GM19238 (cell line): Measurements from ENCODE around the gene COX5B.
"Not testable (repeated sequence)": the region's sequence is repeated elsewhere in the genome, so short reads cannot be mapped to it uniquely, and the experiment has no call there.

Source experiments
- DNase-seq: peaks from one replicate; pipeline ENCODE4 v3.0.0; 2011; ENCODE audit warnings: low spot score; ENCODE audit not compliant: insufficient read length

COX5B gene, protein sequence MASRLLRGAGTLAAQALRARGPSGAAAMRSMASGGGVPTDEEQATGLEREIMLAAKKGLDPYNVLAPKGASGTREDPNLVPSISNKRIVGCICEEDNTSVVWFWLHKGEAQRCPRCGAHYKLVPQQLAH

GRCh38 chr2:97645695-97646629 is at the start of gene COX5B:
Gene COX5B, plus strand, starts transcription at chr2:97646062. Its CDS starts 25 bp downstream, at chr2:97646087.
- DNase-seq: peak; percentile 98

- not testable (repeated sequence) for DNase-seq
Observed at GRCh38 chr2:97596180-97596579, 49.7 kb upstream of the COX5B start.

DNA sequence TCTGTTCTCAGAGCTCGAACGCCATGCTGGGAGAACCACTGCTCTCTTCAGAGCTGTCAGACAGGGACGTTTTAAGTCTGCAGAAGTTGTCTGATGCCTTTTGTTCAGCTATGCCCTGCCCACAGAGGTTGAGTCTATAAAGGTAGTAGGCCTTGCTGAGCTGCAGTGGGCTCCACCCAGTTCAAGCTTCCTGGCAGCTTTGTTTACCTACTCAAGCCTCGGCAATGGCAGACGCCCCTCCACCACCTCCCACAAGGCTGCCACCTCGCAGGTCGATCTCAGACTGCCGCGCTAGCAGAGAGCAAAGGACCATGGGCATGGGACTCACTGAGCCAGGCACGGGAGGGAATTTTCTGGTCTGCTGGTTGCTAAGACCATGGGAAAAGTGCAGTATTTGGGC is 44.3 kb upstream of the COX5B start:
- DNase-seq: not testable (repeated sequence)

DNA sequence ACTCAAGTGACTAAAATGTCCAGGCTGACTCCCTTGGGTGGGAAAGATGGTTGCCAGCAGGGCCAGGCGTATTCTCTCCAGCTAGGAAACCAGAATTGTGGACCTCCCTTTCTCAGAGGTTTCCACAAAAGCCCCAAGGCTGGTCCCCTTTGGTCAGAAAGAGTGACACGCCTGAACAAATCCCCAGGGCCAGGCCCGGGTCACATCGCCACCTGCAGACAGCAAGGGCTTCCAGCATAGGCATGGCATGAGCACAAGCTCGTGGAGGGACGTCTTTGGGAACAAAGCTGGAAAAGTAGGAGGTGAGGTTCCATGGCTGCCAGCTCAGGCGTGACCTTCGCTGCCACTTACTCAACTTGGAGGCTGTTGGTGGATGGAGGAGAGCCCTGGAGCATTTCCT is 40.8 kb upstream of the COX5B start:
- not testable (repeated sequence) for DNase-seq

GRCh38 chr2:97605524-97606339 is 40.1 kb upstream of the COX5B start:
- not testable (repeated sequence) for DNase-seq

- DNase-seq: not testable (repeated sequence)
Observed at GRCh38 chr2:97608745-97609144, 37.1 kb upstream of the COX5B start.

- DNase-seq: not testable (repeated sequence)
Observed at GRCh38 chr2:97611895-97612294, 34.0 kb upstream of the COX5B start.

DNA sequence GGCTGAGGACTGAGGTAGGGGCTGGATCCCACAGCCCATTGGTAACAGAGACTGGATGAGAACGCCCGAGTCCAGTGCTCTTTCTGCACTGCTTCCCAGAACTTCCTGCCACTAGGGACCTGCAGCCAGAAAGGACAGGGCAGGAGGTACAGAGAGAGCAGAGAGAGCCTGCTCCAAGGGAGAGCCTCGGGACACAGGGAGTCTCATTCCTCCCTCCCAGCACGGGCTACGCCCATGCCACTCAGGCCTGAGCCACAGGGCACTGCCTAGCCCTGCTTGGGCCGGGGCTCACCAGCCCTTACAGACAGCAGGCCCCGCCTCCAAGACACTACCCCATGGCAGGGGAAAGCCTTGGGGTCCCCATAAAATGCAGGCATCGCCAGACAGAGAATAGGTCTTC is 30.1 kb upstream of the COX5B start:
- not testable (repeated sequence) for DNase-seq

DNA sequence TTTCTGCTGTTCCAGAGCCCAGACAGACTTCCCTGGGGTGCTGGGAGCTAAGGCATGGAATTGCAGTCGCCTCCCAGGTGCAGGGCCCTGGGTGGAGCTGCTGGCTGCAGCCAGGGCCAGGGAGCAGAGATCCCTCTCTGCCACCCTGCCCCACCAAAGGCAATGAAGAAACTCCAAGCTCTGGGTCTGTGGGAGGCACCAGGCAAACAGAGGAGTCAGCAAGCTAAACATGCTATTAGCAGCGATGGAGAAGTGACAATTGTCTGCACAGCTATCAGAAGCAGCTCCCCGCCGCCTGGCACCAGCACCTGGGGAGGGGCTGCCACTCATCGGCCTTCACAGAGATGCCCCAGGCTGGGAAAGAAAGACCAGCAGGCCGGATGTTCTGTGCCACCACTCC is 28.0 kb upstream of the COX5B start:
- DNase-seq: no peak

- DNase-seq: not testable (repeated sequence)
Observed at GRCh38 chr2:97618939-97619827, 26.7 kb upstream of the COX5B start.

GRCh38 chr2:97620492-97620891 is 25.4 kb upstream of the COX5B start:
- DNase-seq: not testable (repeated sequence)

DNA sequence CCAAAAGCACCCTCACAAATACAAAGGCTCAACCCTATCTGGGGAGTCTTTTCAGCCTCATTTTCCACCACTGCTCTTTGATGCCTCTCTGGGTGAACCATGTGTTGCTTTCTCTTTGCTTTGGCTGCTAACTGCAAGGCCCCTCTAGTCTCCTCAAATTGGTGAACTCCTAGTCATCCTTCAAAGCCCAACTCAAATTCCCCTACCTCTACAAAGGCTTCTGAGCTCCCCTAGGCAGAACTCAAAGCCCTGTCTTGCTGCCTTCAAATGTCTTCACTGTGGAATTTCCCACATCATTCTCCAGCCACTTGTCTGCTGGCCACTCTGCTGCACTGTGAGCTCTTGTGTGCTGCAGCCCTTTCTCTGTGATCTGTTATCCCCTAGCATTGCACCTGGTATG is 22.9 kb upstream of the COX5B start:
- DNase-seq: not testable (repeated sequence)

- DNase-seq: not testable (repeated sequence)
Observed at GRCh38 chr2:97625354-97626048, 20.4 kb upstream of the COX5B start.

GRCh38 chr2:97626049-97626430 is 19.8 kb upstream of the COX5B start:
- not testable (repeated sequence) for DNase-seq

DNA sequence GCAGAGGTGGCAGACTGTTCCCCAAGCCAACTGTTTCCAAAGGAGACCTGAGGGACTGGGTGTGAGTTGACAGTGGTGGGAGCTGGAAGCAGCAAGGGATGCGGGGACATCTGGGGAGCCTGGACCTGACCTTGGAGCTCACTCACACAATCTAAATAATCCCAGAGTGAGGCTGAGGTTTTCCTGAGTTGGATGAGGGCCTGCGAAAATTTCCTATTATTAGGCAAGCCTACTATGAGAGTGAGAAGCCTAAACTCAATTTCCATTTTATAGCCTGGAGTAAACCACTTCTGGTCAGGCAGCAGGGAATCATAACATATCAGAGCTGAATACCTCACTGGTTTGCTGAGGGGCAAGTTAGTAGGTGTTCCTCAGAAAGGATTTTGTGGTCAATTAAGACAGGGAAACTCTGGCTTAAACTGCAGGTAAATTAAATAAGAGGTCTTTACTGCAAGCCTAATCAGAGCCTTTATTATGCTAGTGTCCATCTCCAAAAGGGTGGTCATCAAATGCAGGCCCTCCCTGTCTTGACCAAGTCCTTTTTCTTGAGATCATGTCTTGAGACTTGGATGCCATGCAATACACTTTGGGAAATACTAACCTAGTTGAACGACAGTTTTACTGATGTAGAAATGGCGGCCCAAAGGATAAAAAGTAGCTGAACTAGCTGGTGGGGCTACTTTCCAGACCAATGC is 1.7 kb upstream of the COX5B start:
- DNase-seq: no peak

DNA sequence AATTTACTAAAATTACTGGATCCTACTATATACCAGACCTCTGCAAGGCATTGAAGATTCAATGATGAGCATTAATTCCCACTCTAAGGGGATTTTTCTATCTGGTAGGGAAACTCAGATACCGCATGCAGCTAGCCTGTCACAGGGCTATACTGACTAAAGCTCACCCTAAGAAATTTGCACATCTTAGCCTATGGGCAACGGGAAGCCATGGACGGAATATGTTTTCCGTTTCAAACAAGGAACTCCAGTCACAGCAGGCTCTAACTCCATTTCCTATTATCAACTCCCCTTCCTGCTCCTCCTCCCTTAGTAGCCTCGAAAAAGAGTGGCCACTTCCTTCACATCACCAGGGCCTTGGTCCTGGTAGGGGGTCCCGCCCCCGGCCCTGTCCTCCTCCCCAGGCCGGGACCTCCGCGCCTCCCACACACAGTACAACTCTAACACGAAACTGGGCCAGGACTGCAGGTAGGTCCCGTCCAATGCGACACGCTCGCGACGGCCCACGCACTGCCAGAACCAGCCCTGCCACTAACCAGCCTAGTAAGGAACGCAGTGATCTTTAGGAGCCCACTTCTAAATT is 659 bp upstream of the COX5B start:
- no peak for DNase-seq

DNA sequence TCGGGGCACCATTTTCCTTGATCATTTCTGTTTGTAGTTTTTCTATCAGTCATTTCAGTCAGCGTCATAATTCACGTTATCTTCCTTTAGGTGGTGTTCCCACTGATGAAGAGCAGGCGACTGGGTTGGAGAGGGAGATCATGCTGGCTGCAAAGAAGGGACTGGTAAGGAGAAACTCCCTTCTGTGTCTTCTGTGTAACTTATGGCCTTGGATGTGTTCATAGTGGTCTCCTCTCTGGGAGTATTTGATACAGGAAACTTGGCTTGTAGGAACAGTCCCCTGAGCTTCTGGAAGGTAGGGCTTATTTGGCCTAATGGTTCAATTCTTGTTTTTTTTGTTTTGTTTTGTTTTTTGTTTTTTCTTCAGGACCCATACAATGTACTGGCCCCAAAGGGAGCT is 1.1 kb downstream of the COX5B start:
- no peak for DNase-seq

- DNase-seq: no peak
Observed at GRCh38 chr2:97651114-97651513, 5.3 kb downstream of the COX5B start.

GRCh38 chr2:97653473-97653872 is 7.6 kb downstream of the COX5B start:
- DNase-seq: no peak
